ENCODE measurements around the gene CCDC88C.

Gene CCDC88C

GRCh38 chr14:91363776-91364523 is 53.7 kb downstream of the CCDC88C start:
- no peak for DNase-seq

DNA sequence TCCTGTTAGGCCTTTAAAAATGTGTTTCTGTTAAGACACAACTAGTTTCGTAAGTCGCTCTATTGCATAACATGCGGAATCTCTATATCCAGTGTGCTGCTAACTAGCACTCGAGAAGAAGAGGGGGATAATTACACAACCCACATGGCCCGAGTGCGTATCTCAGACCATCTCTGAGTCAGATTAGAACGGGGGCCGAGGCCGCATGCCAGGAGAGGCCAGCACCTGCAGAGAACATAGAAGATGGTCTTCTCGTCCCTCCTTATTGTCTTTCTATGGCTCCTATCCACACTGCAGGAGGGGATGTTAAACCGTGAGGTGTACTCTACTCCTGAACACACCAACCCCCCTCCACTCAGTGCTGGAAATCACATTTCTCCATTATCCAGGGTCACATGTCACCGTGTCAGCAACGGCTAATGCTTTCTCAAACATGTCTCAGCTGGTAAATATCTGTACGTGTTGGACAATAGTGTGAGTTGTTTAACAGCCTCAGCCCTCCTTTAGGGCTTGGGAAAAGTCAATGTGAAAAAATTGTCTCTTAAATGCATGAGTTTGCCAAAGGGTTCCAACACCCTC is 56.3 kb downstream of the CCDC88C start:
- no peak for DNase-seq

- DNase-seq = no peak
Observed at GRCh38 chr14:91360490-91361232, 57.0 kb downstream of the CCDC88C start.

DNA sequence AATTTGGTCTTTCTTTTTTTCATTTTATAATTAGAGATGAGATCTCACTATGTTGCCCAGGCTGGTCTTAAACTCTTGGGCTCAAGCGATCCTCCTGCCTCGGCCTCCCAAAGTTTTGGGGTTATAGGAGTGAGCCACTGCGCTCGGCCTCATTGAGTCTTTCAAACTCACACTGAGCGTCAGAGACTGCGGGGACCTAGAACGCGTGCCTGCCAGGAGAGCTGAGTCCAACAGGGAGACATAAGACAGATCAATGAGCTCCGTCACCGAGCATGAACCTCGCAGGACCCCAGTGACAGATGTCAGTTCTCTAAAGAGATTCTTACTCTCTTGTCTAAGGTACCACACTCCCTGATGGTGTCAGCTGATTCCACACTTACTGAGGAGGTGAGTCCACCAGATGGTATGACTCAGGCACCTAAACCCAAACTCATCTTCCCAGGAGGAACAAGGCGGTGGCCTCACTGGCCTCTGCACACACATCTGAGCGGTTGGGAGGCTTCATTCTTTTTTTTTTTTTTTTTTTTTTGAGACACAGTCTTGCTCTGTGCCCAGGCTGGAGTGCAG is 58.9 kb downstream of the CCDC88C start:
- DNase-seq = no peak

GRCh38 chr14:91358025-91358319 is 59.6 kb downstream of the CCDC88C start:
- no peak for DNase-seq

- DNase-seq = no peak
Observed at GRCh38 chr14:91357272-91358024, 60.2 kb downstream of the CCDC88C start.

- no peak for DNase-seq
Observed at GRCh38 chr14:91356181-91356763, 61.3 kb downstream of the CCDC88C start.

DNA sequence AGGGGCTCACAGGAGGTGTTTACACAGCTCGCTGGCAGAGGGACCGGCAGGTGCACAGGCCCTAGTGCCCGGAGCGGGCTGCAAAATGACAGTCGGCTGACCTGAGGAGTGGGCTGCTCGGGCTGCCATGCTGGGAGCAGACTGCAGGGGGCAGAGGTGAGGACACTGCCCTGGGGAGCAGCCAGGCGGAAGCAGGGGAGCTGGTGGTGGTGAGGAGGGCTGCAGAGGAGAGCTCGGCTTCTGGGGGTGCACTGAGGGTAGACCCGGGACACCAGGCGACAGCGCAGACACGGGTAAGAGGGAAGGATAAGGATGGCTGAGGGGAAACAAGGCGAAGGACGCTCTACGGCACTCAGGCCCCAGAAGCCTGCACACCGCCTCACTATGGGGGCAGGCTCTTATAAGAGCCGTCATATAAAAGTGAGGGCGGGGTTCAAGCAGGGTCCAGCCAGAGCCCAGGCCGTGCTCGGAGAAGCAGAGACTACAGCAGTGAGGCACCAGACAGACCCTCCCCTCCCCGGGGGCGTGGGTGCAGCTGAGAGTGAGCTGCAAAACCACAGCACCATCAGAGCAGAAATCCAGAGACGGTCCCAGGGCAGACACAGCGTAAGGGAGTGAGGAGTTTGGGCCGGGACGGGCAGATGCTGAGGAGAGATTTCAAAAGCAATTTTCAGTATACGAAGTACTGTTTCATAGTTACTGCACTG is 62.5 kb downstream of the CCDC88C start:
- no peak for DNase-seq

DNA sequence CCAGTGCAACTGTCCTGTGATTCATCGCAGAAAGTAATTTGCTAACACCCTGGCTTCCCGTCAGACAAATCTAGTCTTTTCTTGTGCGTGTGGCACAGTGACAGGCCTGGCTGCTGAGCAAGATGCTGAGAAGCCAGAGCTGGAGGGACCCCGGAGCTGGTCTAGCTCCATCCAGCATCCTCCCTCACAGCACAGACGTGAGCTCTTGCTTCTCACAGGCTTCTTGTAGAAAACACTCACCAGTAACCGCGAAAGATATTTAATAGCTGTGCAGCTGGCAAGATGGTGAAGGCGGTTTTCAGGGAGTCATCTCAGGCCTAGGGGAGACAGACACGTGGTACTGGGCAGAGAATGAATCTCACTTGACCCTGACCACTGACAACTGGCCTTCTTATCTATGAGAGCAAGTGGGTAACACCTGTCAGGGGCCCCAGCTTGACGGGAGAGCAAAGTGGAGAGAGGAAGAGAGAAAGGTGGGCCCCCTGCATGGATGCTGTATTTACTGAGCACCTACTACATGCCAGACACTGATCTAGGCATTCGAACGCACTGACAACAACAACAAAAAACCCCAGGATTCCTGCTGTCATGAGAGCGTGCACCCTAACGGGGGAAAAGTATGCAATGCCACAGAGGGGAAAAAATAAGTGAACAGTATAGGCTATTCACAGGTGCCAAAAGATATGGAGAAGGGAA is 63.3 kb downstream of the CCDC88C start:
- DNase-seq = no peak

DNA sequence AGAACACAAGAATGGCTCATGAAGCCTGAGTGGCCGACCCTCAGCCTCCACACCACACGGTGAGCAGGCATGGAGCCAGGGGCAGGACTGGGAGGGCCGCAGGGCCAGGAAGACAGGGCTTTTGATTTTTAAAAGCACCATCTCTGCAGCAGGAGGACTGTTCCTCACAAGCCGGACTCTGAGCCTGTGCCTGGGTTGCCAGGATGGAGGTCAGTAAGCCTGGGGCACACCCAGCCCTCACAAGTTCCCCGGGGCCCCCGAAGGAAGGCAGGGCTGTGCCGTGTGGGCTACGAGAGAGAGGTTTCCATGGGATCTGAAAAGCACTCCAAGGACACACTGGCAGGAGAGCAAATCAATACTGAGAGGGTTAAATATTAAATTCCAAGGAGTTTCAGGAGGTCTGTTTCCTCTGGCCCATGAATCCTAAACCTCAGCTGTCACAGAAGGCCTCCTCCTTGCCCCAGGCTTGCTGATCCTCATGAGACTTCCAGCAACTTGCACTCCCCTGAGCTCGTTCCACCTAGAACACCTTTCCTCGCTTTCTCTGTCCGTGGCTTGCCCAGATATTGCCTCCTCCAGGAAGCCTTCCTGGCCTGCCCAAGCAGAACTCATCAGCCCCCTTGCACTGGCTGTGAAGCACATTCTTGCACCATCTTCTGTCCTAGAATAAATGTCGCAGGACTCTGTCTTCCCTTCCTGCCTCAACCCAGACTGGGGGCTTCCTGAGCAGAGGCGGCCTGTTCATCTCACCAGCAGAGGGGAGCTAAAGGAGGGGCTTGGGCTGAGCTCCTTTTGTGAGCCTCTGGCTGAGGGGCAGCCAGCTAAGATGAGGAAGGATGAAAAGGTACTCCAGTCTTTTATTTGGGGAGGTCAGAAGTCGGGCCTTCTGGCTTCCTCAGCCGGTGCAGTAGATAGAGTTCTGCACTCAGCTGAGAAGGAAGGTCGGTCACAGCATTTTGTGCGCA is 64.6 kb downstream of the CCDC88C start:
- DNase-seq = no peak

DNA sequence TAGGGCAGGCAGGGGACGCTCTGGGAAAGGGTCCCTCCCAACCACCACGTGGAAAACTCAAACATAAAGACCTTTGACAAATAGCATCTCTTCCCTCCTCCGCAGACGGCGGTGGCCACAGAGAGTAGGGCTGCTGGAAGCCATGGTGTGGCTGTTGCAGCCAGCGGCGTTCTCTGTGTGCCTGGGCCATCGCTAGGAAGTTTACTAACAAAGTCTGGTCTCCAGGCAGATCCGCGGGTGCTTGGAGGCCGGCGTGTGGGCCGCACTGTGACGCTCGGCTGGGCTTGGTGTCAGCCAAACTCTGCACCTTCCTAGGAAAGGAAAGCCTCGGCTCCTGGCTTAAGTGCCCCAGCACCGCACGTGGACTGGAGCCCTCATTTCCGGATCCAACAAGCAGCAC is 65.6 kb downstream of the CCDC88C start:
- DNase-seq = no peak

DNA sequence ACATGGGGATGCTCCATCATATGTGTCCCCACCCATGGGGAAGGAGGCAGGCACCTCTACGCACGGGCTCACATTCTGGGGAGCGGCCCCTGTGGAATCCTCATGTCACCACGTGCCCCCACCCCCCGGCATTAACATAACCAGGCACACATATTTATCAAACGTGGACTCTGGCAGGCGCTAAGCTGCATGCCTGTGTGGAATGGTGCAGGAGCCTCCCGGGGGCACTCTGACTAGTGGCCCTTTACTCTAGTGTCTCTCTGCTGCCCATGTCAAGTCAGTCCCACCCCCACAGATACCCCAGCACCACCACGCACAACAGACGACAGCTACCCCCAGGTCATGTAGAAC is 66.1 kb downstream of the CCDC88C start:
- no peak for DNase-seq

GRCh38 chr14:91350813-91351511 is 66.7 kb downstream of the CCDC88C start:
- no peak for DNase-seq

GRCh38 chr14:91350483-91350812 is 67.2 kb downstream of the CCDC88C start:
- DNase-seq = no peak

GRCh38 chr14:91349481-91350074 is 68.0 kb downstream of the CCDC88C start:
- DNase-seq = no peak

DNA sequence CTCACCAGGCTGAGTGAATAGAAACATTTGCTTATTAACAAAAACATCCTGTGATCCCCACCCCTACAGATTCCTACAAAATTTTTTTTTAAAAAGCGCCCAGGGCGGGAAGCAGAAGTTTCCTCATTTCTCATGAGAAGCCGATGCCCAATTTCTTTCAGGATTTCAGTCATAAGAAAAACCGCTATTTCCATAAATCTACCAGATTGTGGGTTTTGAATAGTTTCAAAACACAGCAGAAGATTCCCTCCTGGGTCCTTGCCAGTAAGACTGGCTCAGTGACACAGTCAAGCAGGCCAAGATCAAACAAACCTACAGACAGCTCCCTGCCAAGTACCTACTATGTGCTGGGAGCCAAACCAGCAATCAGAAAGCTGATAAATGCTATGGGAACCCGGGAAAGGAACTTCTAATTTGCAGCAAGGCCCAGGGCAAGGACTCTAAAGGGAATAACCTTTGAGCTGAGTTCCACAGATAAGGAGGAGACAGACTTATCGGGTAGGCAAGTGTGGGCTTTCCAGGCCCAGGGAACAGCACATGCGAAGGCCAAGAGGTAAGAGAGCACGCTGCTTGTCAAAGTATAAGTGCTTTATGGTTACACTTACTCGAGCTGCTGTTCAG is 68.7 kb downstream of the CCDC88C start:
- DNase-seq = no peak

GRCh38 chr14:91346838-91347173 is 70.8 kb downstream of the CCDC88C start:
- no peak for DNase-seq

DNA sequence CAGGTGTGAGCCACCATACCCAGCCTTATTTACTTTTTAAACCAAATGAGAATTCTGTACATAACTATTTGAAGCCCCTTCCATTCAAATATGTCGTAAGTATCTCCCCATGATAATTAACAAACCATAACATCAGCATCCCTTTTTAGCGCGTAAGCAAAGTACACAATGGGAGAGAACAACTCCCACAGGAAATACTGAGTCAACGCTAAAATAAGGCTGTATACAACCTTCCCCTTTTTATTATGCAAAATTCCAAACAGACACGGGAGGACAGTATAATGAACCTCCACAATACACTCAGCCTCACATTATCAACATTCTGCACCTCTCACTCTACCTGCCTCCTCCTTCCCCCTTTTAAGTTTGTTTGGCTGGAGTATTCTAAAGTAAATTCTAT is 73.5 kb downstream of the CCDC88C start:
- no peak for DNase-seq

DNA sequence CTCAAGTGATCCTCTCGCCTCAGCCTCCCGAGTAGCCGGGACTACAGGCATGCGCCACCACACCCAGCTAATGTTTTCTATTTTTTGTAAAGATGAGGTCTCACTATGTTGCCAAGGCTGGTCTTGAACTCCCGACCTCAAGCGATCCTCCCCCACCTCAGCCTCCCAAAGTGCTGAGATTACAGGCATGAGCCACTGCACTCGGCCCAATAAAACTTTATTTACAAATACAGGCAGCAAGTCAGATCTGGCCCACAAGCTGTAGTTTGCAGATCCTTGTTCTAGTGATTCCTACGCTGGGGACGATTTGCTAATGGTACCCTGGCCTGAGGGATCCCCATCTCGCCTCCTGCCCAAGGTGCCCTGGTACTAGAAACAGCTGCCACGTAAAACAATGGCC is 74.6 kb downstream of the CCDC88C start:
- DNase-seq = no peak

Data from activated gamma-delta T cell (primary cell).